Esophagus muscularis mucosa (tissue), 4 donors: ENCODE data around the gene HTR2C.

Source experiments
- EP300 ChIP-seq: sonication (generic); formaldehyde crosslinking; IDR thresholded peaks from one replicate; pipeline ENCODE4 v1.6.1; 2017; ENCODE audit warnings: antibody characterized with exemption
- POLR2A ChIP-seq: fragments of 450-650 bp; IDR thresholded peaks from one replicate; pipeline ENCODE4 v1.6.1; 2017; ENCODE audit warnings: antibody characterized with exemption, moderate library complexity, mild to moderate bottlenecking, low read depth
- TF ChIP-seq, protein P1 (sequence below), 3 experiments: fragments of 200-600 bp in 2 of 3; fragments of 450-650 bp in 1 of 3; sonication (generic) in 2 of 3; IDR thresholded peaks; one replicate each; pipeline ENCODE4 v1.5.1; 2017 to 2019; ENCODE audit warnings: antibody characterized with exemption in 3 of 3, mild to moderate bottlenecking in 2 of 3, moderate library complexity in 1 of 3

DNA sequence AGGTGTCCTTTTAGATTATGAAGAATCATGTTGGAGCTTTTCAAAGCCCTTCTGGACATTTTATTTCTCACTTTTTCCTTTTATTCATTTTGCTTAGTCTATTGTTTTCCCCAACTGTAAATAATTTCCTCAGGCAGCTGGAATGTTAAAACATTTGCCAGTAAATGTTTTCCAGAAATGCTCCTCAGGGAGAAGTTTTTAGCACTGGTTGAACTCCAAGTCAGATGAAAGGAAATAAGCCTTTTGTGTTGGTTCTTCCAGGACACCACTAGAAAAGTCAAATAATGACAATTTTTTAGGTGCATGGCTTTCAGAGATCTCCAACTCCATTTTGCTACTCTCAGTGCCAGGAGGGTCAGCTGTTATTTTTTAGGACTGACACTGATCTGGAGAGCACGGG, 305.6 kb downstream of the HTR2C start:
- TF ChIP-seq, protein P1, sequence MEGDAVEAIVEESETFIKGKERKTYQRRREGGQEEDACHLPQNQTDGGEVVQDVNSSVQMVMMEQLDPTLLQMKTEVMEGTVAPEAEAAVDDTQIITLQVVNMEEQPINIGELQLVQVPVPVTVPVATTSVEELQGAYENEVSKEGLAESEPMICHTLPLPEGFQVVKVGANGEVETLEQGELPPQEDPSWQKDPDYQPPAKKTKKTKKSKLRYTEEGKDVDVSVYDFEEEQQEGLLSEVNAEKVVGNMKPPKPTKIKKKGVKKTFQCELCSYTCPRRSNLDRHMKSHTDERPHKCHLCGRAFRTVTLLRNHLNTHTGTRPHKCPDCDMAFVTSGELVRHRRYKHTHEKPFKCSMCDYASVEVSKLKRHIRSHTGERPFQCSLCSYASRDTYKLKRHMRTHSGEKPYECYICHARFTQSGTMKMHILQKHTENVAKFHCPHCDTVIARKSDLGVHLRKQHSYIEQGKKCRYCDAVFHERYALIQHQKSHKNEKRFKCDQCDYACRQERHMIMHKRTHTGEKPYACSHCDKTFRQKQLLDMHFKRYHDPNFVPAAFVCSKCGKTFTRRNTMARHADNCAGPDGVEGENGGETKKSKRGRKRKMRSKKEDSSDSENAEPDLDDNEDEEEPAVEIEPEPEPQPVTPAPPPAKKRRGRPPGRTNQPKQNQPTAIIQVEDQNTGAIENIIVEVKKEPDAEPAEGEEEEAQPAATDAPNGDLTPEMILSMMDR (IDR thresholded peaks at IDR 0.05): no peak
- TF ChIP-seq EP300 (no peak), POLR2A (no peak)
